NCI-H1436 (cell line): ENCODE measurements around the gene LHFPL6.
"Not testable (repeated sequence)": the region's sequence is repeated elsewhere in the genome, so short reads cannot be mapped to it uniquely, and the experiment has no call there.

Experiments used
- DNase-seq: peaks from one replicate; lab custom pipeline; 2025; lab: John Stamatoyannopoulos, UW

LHFPL6 gene

GRCh38 chr13:39345982-39346381, 257.0 kb downstream of the LHFPL6 start:
- no peak for DNase-seq

- no peak for DNase-seq
Observed at GRCh38 chr13:39341251-39341650, 261.7 kb downstream of the LHFPL6 start.

GRCh38 chr13:39338114-39338513, 264.9 kb downstream of the LHFPL6 start:
- DNase-seq: not testable (repeated sequence)

- no peak for DNase-seq
Observed at GRCh38 chr13:39336937-39337336, 266.1 kb downstream of the LHFPL6 start.

- DNase-seq: no peak
Observed at GRCh38 chr13:39336207-39336606, 266.8 kb downstream of the LHFPL6 start.

GRCh38 chr13:39335721-39336120, 267.3 kb downstream of the LHFPL6 start:
- no peak for DNase-seq

- no peak for DNase-seq
Observed at GRCh38 chr13:39330504-39330903, 272.5 kb downstream of the LHFPL6 start.

- no peak for DNase-seq
Observed at GRCh38 chr13:39329182-39329639, 273.8 kb downstream of the LHFPL6 start.

- DNase-seq: no peak
Observed at GRCh38 chr13:39327172-39327479, 275.9 kb downstream of the LHFPL6 start.

- DNase-seq: no peak
Observed at GRCh38 chr13:39326469-39327171, 276.4 kb downstream of the LHFPL6 start.

- DNase-seq: no peak
Observed at GRCh38 chr13:39324806-39325311, 278.1 kb downstream of the LHFPL6 start.

- no peak for DNase-seq
Observed at GRCh38 chr13:39322836-39323585, 280.0 kb downstream of the LHFPL6 start.

- DNase-seq: no peak
Observed at GRCh38 chr13:39321574-39321973, 281.4 kb downstream of the LHFPL6 start.

- DNase-seq: no peak
Observed at GRCh38 chr13:39318161-39318560, 284.8 kb downstream of the LHFPL6 start.

GRCh38 chr13:39317291-39317690, 285.7 kb downstream of the LHFPL6 start:
- no peak for DNase-seq

- DNase-seq: no peak
Observed at GRCh38 chr13:39315796-39316195, 287.2 kb downstream of the LHFPL6 start.

GRCh38 chr13:39313721-39314120, 289.3 kb downstream of the LHFPL6 start:
- no peak for DNase-seq

GRCh38 chr13:39312596-39312995, 290.4 kb downstream of the LHFPL6 start:
- no peak for DNase-seq

GRCh38 chr13:39311619-39312018, 291.4 kb downstream of the LHFPL6 start:
- DNase-seq: no peak

- no peak for DNase-seq
Observed at GRCh38 chr13:39310961-39311360, 292.0 kb downstream of the LHFPL6 start.

- DNase-seq: no peak
Observed at GRCh38 chr13:39306639-39307589, 296.1 kb downstream of the LHFPL6 start.

GRCh38 chr13:39302820-39303219, 300.2 kb downstream of the LHFPL6 start:
- no peak for DNase-seq
